Esophagus muscularis mucosa (tissue), 4 donors: ENCODE results near the gene SMIM22.

Experiments used
- EP300 ChIP-seq: sonication (generic); formaldehyde crosslinking; IDR thresholded peaks from one replicate; pipeline ENCODE4 v1.6.1; 2017; ENCODE audit warnings: antibody characterized with exemption
- POLR2A ChIP-seq: fragments of 450-650 bp; IDR thresholded peaks from one replicate; pipeline ENCODE4 v1.6.1; 2017; ENCODE audit warnings: antibody characterized with exemption, moderate library complexity, mild to moderate bottlenecking, low read depth
- POLR2AphosphoS5 ChIP-seq, 2 donors: sonication (generic); formaldehyde crosslinking; IDR thresholded peaks; one replicate each; pipeline ENCODE4 v1.6.1; 2017; ENCODE audit warnings: antibody characterized with exemption in 2 of 2
- TF ChIP-seq, protein P1 (sequence below), 3 experiments: fragments of 200-600 bp in 2 of 3; fragments of 450-650 bp in 1 of 3; sonication (generic) in 2 of 3; IDR thresholded peaks; one replicate each; pipeline ENCODE4 v1.5.1; 2017 to 2019; ENCODE audit warnings: antibody characterized with exemption in 3 of 3, mild to moderate bottlenecking in 2 of 3, moderate library complexity in 1 of 3

DNA sequence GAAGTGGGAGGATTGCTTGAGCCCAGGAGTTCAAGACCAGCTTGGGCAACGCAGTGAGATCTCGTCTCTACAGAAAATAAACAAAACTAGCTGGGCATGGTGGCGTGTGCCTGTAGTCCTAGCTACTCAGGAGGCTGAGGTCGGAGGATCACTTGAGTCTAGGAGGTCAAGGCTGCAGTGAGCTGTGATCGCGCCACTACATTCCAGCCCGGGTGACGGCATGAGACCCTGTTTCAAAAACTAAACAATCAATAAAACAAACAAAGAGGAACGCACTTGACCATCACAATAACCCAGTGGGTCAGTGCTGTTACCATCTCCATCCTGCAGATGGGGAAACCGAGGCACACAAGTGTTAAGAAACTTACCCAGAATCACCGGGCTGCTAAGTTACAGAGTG is 41.9 kb upstream of the SMIM22 start:
- TF ChIP-seq, protein P1, sequence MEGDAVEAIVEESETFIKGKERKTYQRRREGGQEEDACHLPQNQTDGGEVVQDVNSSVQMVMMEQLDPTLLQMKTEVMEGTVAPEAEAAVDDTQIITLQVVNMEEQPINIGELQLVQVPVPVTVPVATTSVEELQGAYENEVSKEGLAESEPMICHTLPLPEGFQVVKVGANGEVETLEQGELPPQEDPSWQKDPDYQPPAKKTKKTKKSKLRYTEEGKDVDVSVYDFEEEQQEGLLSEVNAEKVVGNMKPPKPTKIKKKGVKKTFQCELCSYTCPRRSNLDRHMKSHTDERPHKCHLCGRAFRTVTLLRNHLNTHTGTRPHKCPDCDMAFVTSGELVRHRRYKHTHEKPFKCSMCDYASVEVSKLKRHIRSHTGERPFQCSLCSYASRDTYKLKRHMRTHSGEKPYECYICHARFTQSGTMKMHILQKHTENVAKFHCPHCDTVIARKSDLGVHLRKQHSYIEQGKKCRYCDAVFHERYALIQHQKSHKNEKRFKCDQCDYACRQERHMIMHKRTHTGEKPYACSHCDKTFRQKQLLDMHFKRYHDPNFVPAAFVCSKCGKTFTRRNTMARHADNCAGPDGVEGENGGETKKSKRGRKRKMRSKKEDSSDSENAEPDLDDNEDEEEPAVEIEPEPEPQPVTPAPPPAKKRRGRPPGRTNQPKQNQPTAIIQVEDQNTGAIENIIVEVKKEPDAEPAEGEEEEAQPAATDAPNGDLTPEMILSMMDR (IDR thresholded peaks at IDR 0.05): no peak
- TF ChIP-seq POLR2A (no peak), EP300 (no peak), POLR2AphosphoS5 (IDR thresholded peaks at IDR 0.05) (no peak)
